ENCODE data around the gene TARBP2.

TARBP2 gene, protein sequence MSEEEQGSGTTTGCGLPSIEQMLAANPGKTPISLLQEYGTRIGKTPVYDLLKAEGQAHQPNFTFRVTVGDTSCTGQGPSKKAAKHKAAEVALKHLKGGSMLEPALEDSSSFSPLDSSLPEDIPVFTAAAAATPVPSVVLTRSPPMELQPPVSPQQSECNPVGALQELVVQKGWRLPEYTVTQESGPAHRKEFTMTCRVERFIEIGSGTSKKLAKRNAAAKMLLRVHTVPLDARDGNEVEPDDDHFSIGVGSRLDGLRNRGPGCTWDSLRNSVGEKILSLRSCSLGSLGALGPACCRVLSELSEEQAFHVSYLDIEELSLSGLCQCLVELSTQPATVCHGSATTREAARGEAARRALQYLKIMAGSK

DNA sequence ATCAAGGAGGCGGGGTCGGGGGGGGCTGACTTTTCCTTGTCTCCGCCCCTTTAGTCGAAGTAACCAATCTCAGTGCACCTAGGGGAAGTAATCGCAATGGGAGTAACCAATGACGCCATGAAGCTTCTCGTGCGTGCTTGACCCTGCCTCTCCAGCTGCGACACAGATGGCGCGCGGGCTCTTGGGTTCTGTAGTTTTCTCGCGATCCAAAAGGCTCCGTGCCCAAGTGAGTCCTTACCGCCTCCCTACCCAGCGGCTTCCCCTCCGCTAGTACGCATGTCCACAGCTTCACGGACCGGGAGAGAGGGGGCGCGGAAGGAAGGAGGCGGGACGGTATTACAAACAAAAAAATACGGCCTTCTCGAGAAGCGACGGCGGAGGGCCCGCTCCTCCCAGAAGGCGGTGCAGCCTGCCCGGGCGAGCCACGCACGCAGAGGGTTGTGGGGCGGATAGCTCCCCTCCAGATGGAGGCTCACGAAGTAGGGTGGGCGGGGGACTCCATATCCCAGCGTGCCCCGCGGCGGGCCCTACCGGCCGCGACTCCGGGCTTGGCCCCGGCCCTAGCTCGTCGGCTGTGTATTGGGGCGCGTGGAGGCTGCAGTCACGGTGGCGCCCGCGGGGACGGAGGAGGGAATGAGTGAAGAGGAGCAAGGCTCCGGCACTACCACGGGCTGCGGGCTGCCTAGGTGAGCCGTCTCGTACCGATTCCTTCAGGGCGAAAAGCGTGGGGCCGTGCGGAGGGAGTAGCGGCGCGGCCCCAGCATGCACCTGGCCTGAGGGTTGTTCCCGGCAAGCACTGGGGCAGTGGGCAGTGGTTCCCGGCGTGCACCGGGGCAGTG, at the start of gene TARBP2:
Gene TARBP2, plus strand, starts transcription at position 508 of the 839 bp plus-strand sequence. Its CDS starts 126 bp downstream, at position 634.
- peak; percentile 99 for DNase-seq

DNA sequence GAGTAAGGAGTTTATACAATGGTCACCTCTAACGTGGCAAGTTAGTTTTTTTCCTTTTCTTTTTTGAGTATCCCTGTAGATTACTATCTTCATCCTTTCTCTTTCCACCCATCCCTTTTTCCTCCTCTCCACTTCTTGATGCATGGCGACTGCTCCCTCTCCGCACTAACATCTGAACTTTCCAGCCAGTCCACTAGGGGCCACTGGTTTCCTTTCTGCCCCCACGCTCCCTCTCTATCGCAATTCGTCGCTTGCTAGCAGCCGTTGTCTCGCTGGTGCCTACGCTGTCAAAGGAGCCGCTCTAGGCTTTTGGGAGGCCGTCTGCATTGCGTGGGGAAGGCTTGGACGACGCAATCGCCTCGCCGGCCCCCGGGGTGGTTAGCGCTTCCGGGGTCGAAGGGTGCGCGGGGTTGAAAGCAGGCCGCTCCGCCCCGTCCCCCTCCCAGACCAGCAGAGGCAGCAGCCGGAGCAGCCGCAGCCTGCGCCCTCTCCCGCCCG, 49.4 kb upstream of the TARBP2 start, which contains the start of gene PCBP2:
Gene PCBP2, plus strand, starts transcription at position 442 of the 498 bp plus-strand sequence. CDS start 2,699 bp downstream, outside the sequence.
- peak; percentile 99 for DNase-seq

DNA sequence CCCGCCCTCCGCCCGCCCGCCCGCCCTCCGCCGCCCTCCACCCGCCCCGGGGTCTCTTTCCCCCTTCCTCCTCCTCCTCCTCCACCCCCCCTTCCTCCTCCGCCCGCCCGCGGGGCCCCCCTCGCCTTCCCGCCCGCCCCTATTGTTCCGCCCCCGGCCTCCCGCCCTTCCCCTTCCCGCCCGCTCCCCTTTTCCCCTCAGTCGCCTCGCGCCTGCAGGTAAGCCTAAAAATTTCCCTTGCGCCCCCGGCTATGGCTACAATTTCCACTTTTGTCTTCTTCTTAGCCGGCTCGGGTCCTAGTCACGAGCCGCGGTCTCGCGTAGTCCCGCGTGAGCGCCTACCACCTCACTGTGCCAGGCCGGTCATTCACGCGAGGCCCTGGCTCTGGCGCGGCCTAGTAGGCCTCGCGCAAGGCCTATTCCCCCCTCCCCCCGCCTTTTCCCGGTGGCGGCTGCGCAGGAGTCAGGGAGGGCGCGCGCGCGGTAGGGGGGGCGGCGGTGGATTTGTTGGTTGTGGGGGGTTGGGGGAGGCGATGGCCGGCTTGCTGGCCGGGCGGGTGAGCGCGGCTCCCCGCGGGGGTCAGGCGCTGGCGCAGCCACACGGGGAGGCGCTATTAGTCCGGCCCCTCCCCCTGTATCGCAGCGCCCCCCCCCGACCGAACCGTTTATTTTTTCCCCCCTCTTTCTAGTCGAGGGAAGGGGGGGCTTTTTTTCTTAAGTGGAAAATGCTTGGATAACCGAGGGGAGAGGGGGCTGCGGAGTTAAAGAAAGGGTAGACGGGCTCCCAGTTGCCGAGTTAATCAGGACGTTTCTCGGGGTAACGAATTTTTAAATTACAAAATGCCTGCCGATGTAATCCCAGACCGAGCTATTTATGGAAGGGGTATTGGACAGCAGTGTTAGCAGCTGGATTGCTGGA, 48.7 kb upstream of the TARBP2 start:
- peak; percentile 76 for DNase-seq

DNA sequence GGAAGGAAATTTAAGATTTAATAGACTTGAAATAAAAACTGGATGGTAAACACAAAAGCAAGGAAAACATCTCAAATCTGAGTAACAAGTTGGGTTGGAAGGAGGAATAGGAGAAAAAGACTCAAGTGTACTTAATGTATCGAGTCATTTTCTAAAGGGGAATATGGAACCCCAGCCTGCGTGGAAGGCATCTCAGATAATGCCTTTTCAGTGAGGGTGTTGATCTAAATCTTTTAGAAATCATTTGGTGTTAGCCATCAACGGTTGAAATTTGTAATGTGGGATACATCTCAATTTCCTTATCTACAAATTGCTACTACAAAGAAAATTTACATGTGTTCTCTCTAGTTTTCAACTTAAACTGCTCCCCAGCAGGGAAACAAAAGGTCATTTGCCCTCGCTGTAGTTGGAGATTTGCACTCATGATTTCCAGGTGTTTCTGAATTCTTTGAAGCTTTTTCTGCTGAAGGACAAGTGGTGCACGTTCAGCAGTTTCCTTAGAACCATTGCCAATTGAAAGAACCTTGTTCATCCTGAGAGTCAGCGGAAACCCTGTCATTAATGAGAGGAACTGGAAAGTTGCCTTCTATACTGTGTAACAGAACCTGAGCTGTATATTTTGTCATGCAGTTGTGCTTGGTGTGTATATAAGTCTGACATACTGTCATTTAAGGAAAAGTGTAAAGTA, 47.0 kb upstream of the TARBP2 start:
- DNase-seq: no peak

DNA sequence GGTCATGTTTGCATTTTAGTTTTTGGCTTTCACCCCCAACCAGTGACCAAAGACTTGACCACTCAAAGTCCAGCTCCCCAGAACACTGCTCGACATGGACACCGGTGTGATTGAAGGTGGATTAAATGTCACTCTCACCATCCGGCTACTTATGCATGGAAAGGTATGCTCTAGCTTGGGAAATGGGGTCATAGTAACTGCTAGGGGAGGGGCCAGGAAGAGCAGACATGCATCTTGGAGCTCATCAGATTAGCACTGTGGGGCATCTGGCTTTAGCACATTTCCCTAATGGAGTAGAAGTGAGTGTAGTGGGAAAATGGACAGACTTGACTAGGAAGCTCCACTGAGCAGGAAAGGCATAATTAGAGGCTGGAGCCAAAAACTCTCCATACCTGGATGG, 46.4 kb upstream of the TARBP2 start:
- no peak for DNase-seq

DNA sequence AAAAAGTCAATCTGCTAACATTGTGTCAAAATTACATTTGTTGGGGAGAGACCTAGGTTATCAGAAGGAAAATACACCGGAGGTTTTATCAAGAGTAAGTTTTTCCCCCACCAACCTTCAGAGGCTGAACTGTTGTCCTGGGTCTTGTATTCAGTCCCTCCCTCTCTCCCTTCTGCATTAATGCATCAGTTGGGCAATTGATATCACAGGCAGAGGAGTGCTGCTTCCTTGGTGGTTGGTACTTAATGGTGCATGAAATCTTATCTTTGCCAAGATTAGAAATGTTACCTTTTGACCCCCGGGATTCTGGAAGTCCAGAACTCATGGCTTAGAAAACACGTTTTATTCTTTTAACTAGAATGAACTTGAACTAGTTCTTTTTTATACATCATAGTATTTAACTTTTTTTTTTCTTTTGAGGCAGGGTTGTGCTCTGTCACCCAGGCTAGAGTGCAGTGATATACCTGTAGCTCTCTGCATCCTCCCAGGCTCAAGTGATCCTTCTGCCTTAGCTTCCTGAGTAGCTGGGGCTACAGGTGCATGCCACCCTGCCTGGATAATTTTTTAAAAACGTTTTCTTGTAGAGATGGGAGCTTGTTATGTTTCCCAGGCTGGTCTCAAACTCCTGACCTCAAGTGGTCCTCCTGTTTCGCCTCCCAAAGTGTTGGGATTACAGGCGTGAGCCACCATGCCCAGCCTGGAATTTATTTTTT, 44.3 kb upstream of the TARBP2 start:
- no peak for DNase-seq

DNA sequence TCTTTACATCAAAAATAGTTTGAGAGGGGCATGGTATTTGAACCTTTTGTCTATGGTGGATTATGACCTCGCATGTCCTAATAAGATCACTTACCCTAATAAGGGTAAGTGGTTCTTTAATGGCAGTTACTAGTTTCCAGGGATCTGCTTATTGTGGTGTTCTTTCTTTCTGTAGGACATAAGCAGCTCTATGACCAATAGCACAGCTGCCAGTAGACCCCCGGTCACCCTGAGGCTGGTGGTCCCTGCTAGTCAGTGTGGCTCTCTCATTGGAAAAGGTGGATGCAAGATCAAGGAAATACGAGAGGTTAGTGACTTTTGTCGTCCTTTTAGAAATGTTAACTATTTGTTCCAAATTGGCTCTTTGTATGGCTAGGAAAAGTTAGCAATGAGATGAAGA, 42.0 kb upstream of the TARBP2 start:
- no peak for DNase-seq

DNA sequence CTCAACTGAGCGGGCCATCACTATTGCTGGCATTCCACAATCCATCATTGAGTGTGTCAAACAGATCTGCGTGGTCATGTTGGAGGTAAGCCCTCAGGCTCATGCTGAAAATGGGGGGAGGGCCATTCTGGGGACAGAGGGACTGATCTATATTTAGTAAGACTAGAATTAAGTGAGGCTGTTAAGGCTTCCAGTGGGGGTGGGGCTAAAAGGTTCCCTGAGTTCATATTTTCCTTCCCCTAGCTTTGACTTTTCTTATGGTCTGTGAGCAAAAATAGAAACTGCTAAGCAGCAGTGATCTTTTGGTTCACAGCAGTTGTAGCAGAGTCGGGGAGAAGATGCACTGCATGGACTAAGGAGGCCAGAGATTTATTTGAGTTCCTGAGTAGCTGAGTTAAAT, 40.0 kb upstream of the TARBP2 start:
- DNase-seq: no peak

DNA sequence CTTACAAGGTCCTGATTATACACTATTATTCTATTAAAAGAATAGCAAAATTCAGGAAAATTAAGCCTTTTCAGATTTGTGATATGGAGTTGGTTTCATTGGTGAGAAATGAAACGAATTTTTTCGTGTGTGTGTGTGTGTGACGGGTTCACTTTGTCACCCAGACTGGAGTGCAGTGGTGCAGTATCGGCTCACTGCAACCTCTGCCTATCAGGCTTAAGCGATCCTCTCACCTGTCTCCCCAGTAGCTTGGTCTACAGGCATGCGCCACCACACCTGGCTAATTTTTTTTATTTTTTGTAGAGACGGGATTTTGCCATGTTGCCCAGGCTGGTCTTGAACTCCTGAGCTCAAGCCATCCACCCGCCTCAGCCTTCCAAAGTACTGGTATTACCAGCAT, 39.5 kb upstream of the TARBP2 start:
- no peak for DNase-seq

DNA sequence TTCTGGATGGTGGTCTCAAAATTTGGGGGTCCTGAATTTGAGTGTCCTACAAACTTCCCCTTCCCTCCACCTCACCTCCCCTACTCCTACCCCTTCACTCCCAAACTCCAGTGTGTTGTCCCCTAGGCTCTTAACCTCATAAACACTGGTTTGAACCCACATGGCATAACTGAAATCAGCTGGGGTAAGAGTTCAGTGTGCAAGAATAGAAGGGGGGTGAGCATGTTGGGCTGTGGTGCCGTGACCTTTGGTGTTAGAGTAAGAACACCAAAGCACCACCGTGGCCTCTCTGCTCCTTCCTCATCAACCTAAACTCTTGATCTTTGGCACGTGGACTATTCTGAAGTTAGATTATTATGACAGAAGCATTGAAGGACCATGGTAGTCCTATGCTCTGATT, 38.1 kb upstream of the TARBP2 start:
- DNase-seq: no peak

DNA sequence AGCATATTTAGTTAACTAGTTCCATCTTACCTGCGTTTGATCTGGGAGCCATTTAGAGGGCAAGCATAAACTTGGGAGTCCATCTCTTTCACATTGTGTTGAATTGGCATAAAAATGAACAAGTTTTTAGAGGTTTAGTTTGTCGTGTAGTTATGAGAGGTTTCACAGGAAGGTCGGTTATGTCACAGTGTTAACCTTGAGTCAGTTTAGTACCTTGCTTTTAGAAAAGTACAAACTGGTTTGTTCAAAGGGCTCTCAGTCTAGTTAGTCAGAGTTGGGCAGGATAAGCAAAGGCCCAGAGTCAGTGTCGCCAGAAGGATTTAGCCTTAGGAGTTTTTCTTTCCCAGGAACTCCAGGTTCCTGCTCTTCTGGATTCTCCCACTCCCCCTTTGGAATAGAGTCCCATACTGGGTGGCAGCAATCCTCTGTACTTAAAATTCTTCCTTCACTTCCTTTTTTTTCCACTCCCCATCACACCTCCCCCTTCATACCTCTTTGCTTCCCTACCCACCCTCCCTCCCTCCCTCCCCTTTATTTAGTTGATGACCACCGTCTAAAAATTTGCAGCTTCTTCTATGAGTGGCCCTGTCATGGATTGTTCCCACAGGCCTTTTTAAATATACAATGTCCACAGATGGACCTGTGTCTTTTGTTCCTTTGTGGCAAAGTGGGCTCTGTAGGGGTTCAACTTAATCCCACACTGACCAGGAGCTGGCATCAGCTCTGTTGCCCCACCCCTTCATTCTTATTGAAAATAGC, 37.1 kb upstream of the TARBP2 start:
- no peak for DNase-seq

DNA sequence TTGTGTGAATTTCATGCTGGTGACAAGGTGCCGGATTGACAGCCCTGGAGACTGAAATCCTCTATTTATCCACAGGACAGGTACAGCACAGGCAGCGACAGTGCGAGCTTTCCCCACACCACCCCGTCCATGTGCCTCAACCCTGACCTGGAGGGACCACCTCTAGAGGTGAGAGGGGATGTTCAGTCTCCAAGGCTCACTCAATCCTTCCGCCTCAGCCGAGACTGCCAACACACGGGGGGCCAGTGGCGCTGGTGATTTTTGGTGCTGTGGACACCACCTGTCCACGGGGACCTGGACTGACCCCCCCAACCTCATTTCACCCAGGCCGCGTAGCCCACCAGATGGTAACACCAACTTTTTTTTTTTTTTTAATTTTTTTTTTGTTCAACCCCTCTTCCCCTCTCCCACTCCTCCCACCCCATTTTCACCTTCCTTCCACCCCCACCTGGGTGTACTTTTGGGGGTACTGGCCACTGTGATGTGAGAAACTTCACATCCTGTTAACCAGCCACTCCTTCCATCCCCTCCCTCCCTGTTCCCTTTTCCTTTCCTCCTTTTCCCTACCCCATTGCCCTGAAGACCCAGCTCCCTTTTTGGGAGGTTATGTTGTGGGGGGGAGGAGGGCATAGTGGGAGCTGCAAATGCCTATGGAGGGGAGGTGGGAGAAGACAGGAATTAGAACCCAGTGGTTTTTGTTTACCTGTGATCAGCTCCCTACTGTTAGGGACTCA, 36.2 kb upstream of the TARBP2 start:
- no peak for DNase-seq

DNA sequence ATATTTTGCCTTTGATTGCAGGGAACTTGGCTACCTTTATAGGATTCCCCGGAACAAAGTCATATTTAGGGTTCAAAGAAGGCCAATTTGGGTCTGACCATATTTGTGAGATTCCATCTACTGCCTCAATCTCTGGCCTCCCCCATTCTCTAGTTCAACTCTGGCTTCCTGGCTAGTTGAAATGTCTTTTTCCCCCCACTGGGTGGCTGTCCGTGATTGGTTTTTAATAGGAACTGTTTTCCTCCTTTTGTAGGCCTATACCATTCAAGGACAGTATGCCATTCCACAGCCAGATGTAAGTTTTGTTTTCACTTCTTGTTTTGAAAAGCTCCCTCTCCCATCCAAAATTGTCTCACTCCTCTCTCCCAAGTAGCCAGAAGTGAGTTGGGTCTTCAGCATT, 35.4 kb upstream of the TARBP2 start:
- no peak for DNase-seq

DNA sequence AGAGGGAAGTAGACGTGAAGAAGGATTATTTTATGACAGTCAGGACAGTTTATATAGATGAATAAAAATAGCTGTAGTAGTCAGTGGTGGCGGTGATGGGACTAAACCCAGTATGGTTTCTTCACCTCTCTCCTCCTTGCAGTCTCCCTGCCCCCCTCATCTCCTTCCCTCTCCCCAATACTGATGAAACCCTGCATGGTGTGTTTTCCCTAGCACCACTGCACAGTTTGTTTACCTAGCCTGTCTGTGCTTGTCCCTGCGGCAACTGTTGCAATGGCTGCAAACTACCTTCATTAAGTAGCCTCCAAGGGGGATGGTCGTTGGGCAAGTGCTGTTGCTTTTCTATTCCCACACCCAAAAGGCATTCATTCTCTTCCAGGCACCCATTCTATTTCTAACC, 34.4 kb upstream of the TARBP2 start:
- DNase-seq: no peak

DNA sequence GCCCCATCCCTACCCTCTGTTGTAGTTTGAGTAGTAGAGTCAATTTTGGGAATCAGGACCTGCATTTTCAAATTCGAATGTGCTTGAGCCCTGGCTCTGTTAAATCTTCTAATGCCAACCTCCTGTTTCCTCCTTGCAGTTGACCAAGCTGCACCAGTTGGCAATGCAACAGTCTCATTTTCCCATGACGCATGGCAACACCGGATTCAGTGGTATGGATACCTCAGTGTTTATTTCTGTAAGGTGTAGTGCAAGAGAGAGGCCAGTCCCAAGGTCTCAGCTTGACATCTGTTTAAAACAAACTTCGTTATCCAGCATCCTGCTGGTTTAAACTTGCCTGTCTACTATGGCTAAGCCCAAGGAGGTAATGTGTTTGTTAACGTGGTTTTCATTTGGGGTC, 34.0 kb upstream of the TARBP2 start:
- no peak for DNase-seq

DNA sequence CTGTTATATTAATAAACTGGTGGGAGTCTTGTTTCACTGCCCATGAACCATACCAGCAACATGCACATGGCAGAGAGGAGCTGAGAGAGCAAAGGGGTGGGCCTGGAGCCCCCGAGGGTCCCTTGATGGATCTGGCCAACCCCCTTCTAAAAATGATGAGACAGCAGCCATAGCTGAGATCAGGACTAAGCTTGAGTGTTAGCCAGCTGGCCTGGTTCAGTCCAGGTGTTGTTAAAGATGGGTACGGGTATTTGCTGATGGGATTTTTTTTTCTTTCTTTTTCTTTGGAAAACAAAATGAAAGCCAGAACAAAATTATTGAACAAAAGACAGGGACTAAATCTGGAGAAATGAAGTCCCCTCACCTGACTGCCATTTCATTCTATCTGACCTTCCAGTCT, 33.2 kb upstream of the TARBP2 start:
- DNase-seq: no peak

DNA sequence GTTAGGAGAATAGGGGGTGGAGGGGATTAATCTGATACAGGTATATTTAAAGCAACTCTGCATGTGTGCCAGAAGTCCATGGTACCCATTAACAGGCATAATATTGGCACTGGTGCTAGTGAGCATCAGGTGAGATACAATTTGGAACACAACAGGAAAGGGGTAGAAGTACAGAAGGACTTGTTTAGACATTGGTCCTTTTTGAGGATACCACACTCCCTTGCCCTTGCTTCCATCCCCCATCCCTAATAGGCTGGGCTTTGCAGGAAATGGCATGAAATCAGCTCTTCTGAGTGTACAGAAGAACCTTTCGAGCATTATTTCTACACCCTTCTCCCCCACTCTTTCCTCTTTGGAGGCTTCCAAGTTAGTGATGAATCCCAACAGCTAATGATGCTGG, 32.8 kb upstream of the TARBP2 start:
- no peak for DNase-seq

DNA sequence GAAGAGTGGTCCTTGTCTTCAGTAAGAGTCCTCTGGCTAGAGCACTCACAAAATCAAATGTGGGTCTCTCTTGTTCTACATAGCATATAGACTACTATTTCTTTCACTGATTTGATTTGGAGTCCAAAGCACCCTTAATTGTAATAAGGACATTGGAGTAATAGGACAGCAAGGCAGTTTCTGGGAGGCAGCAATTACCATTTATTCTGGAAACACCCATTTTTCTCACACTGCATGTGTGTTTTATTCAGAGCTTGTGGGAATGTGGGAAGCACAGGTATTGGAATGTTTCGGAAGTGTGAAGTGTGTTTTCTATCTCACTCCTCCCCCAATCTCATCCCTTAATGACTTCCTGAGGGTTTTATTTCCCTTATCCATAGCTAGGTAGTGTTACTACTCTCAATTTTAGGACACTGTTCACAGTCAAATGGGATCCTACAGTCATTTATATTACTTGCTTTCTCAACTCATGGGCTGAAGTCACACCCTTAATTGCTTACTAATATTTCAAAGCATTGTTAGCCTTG, 29.0 kb upstream of the TARBP2 start:
- no peak for DNase-seq

DNA sequence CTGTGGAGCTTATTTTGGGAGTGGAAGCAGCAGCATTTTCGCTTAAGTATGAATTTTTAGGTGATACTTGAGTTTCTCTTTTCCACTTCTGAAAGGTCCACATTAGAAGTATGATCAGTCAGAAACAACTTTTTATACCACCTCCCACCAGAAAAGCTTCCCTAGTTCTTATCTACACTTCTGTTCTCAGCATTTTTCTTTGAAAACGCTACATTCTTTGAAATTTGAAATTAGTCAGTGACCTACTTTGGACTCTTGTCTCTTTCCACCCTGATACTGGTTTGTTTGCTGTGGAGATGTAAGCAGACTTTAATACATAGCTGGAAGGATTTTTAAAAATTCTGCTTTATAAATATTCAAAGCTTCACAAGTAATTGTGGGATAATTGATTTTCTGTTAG, 27.0 kb upstream of the TARBP2 start:
- no peak for DNase-seq

DNA sequence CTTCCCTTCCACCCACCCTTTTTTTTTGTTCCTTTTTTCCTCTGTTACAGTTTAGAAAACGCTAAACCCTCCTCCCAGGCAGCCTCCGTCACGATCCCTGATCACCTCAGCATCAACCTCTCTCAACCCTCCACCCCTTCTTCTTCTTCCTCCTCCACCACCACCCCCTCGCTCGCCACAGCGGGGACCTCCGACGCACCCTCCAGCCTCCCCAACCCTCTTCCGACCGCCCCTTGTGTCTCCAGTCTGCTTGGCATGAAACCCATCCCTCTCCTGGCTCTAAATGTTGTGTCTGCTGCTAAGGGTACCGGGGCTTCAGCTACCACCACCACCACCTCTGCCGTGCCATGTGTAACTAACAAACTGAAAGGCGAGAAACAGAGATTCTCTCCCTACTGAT, 26.3 kb upstream of the TARBP2 start:
- no peak for DNase-seq
